Right lobe of liver (tissue), 4 donors: ENCODE measurements around the gene CBX3.

Experiments
- CTCF ChIP-seq, 4 donors: fragments of 200-600 bp in 3 of 4; fragments of 450-650 bp in 1 of 4; IDR thresholded peaks; one replicate each; pipeline versions ENCODE4 v1.5.1 to v1.8.0; 2016 to 2022; ENCODE audit warnings: antibody characterized with exemption in 4 of 4, mild to moderate bottlenecking in 2 of 4
- POLR2A ChIP-seq: fragments of 450-650 bp; IDR thresholded peaks from one replicate; pipeline ENCODE4 v1.6.1; 2017; ENCODE audit warnings: antibody characterized with exemption, mild to moderate bottlenecking
- donor health status: DM: no; HTN: no; CAD: no.
- donor health status: DM: no; HTN: no; CAD: no.
- donor health status: DM: no; HTN: yes; CAD: no.

- peak; percentile 64 to 75 (median 72) for TF ChIP-seq CTCF (IDR thresholded peaks at IDR 0.05)
- no peak for TF ChIP-seq POLR2A
These were observed 3.3 kb upstream of the CBX3 start for GRCh38 chr7:26198133-26198780.
